SK-N-SH (cell line): ENCODE measurements around the gene RASSF3. TPM values are rescaled to one million over a fixed set of nuclear protein-coding genes. Genes with fewer than 3 reads are reported as not detected.

Experiments
- CTCF ChIA-PET: fragments of 300-600, 350-600 bp; formaldehyde crosslinking; extraction: SDS; loops from one replicate; lab custom pipeline; 2021; lab: Yijun Ruan, JAX
- POLR2A ChIA-PET: fragments of 350-600 bp; sonication (Branson Sonifier 250); formaldehyde crosslinking; extraction: SDS; loops from one replicate; lab custom pipeline; 2020; ENCODE audit warnings: antibody characterized with exemption, inconsistent platforms; lab: Yijun Ruan, JAX
- DNase-seq: peaks from one replicate; pipeline ENCODE4 v3.0.0; 2012
- H2AFZ ChIP-seq: fragments of 200-600 bp; sonication (generic); 2 replicates; pipeline ENCODE4 v1.8.1; 2016; ENCODE audit warnings: antibody characterized with exemption, mild to moderate bottlenecking, low read depth
- H3F3A ChIP-seq: fragments of 200-600 bp; sonication (generic); replicated peaks from 2 replicates; pipeline ENCODE3; 2016; ENCODE audit warnings: antibody characterized with exemption, mild to moderate bottlenecking; ENCODE audit not compliant: insufficient read depth
- H3K27ac ChIP-seq, 2 experiments: fragments of 200-500 bp in 1 of 2; fragments of 200-600 bp in 1 of 2; sonication (Bioruptor generic) in 1 of 2; sonication (generic), shearing (Covaris generic) in 1 of 2; 2 replicates each; pipeline versions ENCODE4 v1.5.1 to v1.6.1; 2014 to 2016; ENCODE audit warnings: low read depth in 2 of 2, inconsistent platforms in 1 of 2, low read length in 1 of 2, mild to moderate bottlenecking in 1 of 2, mixed read lengths in 1 of 2
- H3K27me3 ChIP-seq: fragments of 200-600 bp; sonication (generic), shearing (Covaris generic); 2 replicates; pipeline ENCODE4 v1.6.1; 2016; ENCODE audit warnings: mixed run types; ENCODE audit not compliant: insufficient read depth
- H3K36me3 ChIP-seq, 2 experiments: fragments of 200-500 bp in 1 of 2; fragments of 200-600 bp in 1 of 2; sonication (Bioruptor generic) in 1 of 2; sonication (generic) in 1 of 2; replicated peaks in 1 of 2; 2 replicates each; pipeline versions ENCODE3 to v1.5.1; 2014 to 2016; ENCODE audit warnings: low read length in 1 of 2, mild to moderate bottlenecking in 1 of 2; ENCODE audit not compliant: insufficient read depth in 2 of 2, control insufficient read depth in 1 of 2
- H3K4me1 ChIP-seq, 2 experiments: fragments of 200-500 bp in 1 of 2; fragments of 200-600 bp in 1 of 2; sonication (Bioruptor generic) in 1 of 2; sonication (generic), shearing (Covaris generic) in 1 of 2; 2 replicates each; pipeline versions ENCODE4 v1.5.1 to v1.6.1; 2014 to 2016; ENCODE audit warnings: low read depth in 1 of 2, low read length in 1 of 2, mixed run types in 1 of 2; ENCODE audit not compliant: insufficient read depth in 2 of 2, control insufficient read depth in 1 of 2
- H3K4me2 ChIP-seq: fragments of 200-600 bp; sonication (generic), shearing (Covaris generic); 2 replicates; pipeline ENCODE4 v1.6.1; 2017; ENCODE audit warnings: mixed run types
- H3K4me3 ChIP-seq, 2 experiments: fragments of 200-500 bp in 1 of 2; fragments of 200-600 bp in 1 of 2; sonication (Bioruptor generic) in 1 of 2; sonication (generic), shearing (Covaris generic) in 1 of 2; 2 replicates each; pipeline versions ENCODE4 v1.5.1 to v1.8.1; 2014 to 2016; ENCODE audit warnings: low read depth in 2 of 2, inconsistent platforms in 1 of 2, low read length in 1 of 2, mild to moderate bottlenecking in 1 of 2, mixed read lengths in 1 of 2, moderate library complexity in 1 of 2
- H3K79me2 ChIP-seq: fragments of 200-600 bp; sonication (generic); 2 replicates; pipeline ENCODE4 v1.8.1; 2017; ENCODE audit warnings: mild to moderate bottlenecking; ENCODE audit not compliant: insufficient read depth
- H3K9ac ChIP-seq: fragments of 200-600 bp; sonication (generic); 2 replicates; pipeline ENCODE4 v1.6.1; 2017; ENCODE audit warnings: mixed run types
- H3K9me2 ChIP-seq: fragments of 200-600 bp; sonication (generic); 2 replicates; pipeline ENCODE4 v1.6.1; 2017; ENCODE audit warnings: mixed run types
- H3K9me3 ChIP-seq: fragments of 200-600 bp; sonication (generic); 2 replicates; pipeline ENCODE4 v1.6.1; 2017; ENCODE audit warnings: mixed run types, mild to moderate bottlenecking, moderate library complexity
- H4K20me1 ChIP-seq: fragments of 200-600 bp; sonication (generic); 2 replicates; pipeline ENCODE4 v1.6.1; 2017; ENCODE audit warnings: mild to moderate bottlenecking, mixed run types; ENCODE audit not compliant: insufficient read depth
- FOSL2 ChIP-seq: IDR thresholded peaks from 2 replicates; pipeline ENCODE4 v1.4.0; 2012; ENCODE audit warnings: low read depth, mild to moderate bottlenecking, moderate library complexity, borderline replicate concordance
- GATA2 ChIP-seq: sonication (generic); formaldehyde crosslinking; IDR thresholded peaks from 2 replicates; pipeline ENCODE4 v1.5.0; 2020; ENCODE audit warnings: mild to moderate bottlenecking, missing genetic modification reagents
- JUND ChIP-seq: IDR thresholded peaks from 2 replicates; pipeline ENCODE4 v1.4.0; 2012
- MEF2A ChIP-seq: IDR thresholded peaks from 2 replicates; pipeline ENCODE4 v1.4.0; 2012; ENCODE audit warnings: low read depth, borderline replicate concordance
- MXI1 ChIP-seq: IDR thresholded peaks from 2 replicates; pipeline ENCODE4 v1.6.1; 2012; ENCODE audit warnings: mild to moderate bottlenecking, low read depth, low read length, improper control_type of control experiment
- NFIC ChIP-seq: IDR thresholded peaks from 2 replicates; pipeline ENCODE4 v1.4.0; 2012; ENCODE audit warnings: borderline replicate concordance
- POLR2AphosphoS5 ChIP-seq: IDR thresholded peaks from 2 replicates; pipeline ENCODE4 v1.6.1; 2012; ENCODE audit warnings: low read depth, low read length
- SIN3A ChIP-seq: IDR thresholded peaks from 2 replicates; pipeline ENCODE4 v1.6.1; 2012; ENCODE audit warnings: low read depth, mild to moderate bottlenecking, low read length, moderate library complexity, borderline replicate concordance
- SMC3 ChIP-seq: IDR thresholded peaks from 2 replicates; pipeline ENCODE4 v1.6.1; 2012; ENCODE audit warnings: low read depth, low read length, improper control_type of control experiment
- TAF1 ChIP-seq: IDR thresholded peaks from 2 replicates; pipeline ENCODE4 v1.6.1; 2012; ENCODE audit warnings: low read depth, mild to moderate bottlenecking, low read length, moderate library complexity, borderline replicate concordance
- TEAD4 ChIP-seq: IDR thresholded peaks from 2 replicates; pipeline ENCODE4 v1.4.0; 2012; ENCODE audit warnings: mild to moderate bottlenecking, borderline replicate concordance; ENCODE audit not compliant: insufficient read depth
- WGBS: methylation state at CpG from one replicate; pipeline ENCODE4 v1.1.6; 2017; ENCODE audit warnings: low lambda C conversion rate; 5-methylcytosine and 5-hydroxymethylcytosine counted together
- polyA plus RNA-seq, 3 experiments: library from polyadenylated mRNA; depleted of rRNA; stranded (reverse); fragments of >200 nt; gene quantifications; 2 replicates each; pipeline ENCODE4 v1.2.3, GENCODE V29; 2012
- TF ChIP-seq, protein P1 (sequence below): fragments of 200-600 bp; sonication (generic); IDR thresholded peaks from 2 replicates; pipeline ENCODE4 v1.6.1; 2017; ENCODE audit warnings: antibody characterized with exemption, mild to moderate bottlenecking, moderate library complexity
- TF ChIP-seq, protein P2 (sequence below): IDR thresholded peaks from 2 replicates; pipeline ENCODE4 v1.4.0; 2012; ENCODE audit warnings: low read depth, borderline replicate concordance

The RASSF3 gene
- polyA plus RNA-seq, 1 of the 3 experiments (the other 2 are of a cell fraction), result 11.1 TPM

DNA sequence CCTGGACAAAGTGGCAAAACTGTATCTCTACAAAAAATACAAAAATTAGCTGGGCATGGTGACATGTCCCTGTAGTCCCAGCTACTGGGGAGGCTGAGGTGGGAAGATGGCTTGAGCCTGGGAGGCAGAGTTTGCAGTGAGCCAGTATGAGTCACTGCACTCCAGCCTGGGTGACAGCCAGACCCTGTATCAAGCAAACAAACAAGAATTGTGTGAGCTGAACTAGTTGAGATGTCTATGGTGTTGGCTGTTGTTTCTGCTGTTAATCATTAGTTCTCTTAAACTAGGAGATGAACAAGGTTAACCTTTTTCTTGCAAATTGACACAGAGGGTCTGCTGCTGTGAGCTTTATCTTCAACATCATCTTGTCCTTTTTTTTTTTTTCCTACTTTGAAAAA, 23.6 kb downstream of the RASSF3 start:
- DNase-seq, result no peak
- Histone ChIP-seq H3F3A (no peaks in the 10 kb centered on the region), H3K9me3 (no peaks in the 10 kb centered on the region), H3K9me2 (no peaks in the 10 kb centered on the region), H3K27me3 (no peaks in the 10 kb centered on the region), H3K4me2 (no peak overlapping the region), H3K27ac (no peak overlapping the region), H2AFZ (no peak overlapping the region), H3K4me3 (no peak overlapping the region), H3K79me2 (peaks cover 84% of the 10 kb centered on the region), H3K9ac (no peak overlapping the region), H4K20me1 (no peaks in the 10 kb centered on the region), H3K36me3 (peaks cover 0 to 7% of the 10 kb centered on the region in 2 experiments), H3K4me1 (peaks cover 3 to 6% of the 10 kb centered on the region in 2 experiments; a peak in 2 of 4 replicates)
- ChIA-PET CTCF (interaction anchor here (0.8 kb wide), 1 partner anchor 64 kb away, joined by 3 read pairs; no protein-coding TSS in a partner anchor), POLR2A (interaction anchor here (1.0 kb wide), 1 partner anchor 37 kb away, joined by 3 read pairs; no protein-coding TSS in a partner anchor)
- TF ChIP-seq FOSL2 (peak; percentile 59; the same call in 1 of the 2 replicates), TAF1 (no peak), JUND (peak; percentile 19; the same call in 1 of the 2 replicates), MEF2A (no peak)

DNA sequence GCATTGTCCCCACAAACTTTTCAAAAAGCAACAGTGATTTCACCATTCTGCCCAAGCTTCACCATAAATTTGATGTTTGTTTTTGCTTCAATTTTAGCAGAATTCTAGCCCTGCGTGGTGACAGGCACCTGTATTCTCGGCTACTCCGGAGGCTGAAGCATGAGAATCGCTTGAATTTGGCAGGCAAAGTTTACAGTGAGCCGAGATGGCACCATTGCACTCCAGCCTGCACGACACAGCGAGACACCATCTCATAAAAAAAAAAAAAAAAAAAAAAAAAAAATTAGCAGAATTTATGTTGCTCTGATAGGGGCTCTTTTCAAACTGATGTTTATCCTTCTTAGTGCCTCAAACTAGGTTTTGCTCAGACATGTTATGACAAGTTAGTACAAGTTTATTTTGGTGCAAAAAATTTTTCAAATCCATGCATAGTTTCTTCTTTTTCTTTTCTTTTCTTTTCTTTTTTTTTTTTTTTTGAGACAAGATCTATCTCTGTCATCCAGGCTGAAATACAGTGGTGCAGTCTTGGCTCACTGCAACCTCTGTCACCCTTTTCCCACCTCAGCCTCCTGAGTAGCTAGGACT, 24.3 kb downstream of the RASSF3 start:
- ChIA-PET CTCF (interaction anchor here (0.8 to 1.2 kb wide), 2 partner anchors 10 to 64 kb away, joined by 3 to 4 read pairs; no protein-coding TSS in a partner anchor), POLR2A (interaction anchor here (1.0 kb wide), 1 partner anchor 37 kb away, joined by 3 read pairs; no protein-coding TSS in a partner anchor)
- H3K27ac ChIP-seq, result no peak overlapping the region
- H3K79me2 ChIP-seq, result peaks cover 84% of the 10 kb centered on the region
- H3K9me3 ChIP-seq, result no peaks in the 10 kb centered on the region
- no peak overlapping the region for H3K4me2 ChIP-seq
- TF ChIP-seq, protein P1, sequence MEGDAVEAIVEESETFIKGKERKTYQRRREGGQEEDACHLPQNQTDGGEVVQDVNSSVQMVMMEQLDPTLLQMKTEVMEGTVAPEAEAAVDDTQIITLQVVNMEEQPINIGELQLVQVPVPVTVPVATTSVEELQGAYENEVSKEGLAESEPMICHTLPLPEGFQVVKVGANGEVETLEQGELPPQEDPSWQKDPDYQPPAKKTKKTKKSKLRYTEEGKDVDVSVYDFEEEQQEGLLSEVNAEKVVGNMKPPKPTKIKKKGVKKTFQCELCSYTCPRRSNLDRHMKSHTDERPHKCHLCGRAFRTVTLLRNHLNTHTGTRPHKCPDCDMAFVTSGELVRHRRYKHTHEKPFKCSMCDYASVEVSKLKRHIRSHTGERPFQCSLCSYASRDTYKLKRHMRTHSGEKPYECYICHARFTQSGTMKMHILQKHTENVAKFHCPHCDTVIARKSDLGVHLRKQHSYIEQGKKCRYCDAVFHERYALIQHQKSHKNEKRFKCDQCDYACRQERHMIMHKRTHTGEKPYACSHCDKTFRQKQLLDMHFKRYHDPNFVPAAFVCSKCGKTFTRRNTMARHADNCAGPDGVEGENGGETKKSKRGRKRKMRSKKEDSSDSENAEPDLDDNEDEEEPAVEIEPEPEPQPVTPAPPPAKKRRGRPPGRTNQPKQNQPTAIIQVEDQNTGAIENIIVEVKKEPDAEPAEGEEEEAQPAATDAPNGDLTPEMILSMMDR, result no peak
- TF ChIP-seq NFIC (no peak), SMC3 (no peak)
- WGBS, result 86% methylated on average over 7 of the region's 7 CpGs
- H3K9me2 ChIP-seq, result no peaks in the 10 kb centered on the region
- H4K20me1 ChIP-seq, result no peaks in the 10 kb centered on the region
- H3K27me3 ChIP-seq, result no peaks in the 10 kb centered on the region
- no peak overlapping the region for H3K9ac ChIP-seq
- H3K36me3 ChIP-seq, result peaks cover 0 to 7% of the 10 kb centered on the region in 2 experiments
- H2AFZ ChIP-seq, result no peak overlapping the region
- no peak overlapping the region for H3K4me3 ChIP-seq
- peaks cover 3 to 6% of the 10 kb centered on the region in 2 experiments; a peak in 2 of 4 replicates for H3K4me1 ChIP-seq
- no peaks in the 10 kb centered on the region for H3F3A ChIP-seq
- no peak for DNase-seq

DNA sequence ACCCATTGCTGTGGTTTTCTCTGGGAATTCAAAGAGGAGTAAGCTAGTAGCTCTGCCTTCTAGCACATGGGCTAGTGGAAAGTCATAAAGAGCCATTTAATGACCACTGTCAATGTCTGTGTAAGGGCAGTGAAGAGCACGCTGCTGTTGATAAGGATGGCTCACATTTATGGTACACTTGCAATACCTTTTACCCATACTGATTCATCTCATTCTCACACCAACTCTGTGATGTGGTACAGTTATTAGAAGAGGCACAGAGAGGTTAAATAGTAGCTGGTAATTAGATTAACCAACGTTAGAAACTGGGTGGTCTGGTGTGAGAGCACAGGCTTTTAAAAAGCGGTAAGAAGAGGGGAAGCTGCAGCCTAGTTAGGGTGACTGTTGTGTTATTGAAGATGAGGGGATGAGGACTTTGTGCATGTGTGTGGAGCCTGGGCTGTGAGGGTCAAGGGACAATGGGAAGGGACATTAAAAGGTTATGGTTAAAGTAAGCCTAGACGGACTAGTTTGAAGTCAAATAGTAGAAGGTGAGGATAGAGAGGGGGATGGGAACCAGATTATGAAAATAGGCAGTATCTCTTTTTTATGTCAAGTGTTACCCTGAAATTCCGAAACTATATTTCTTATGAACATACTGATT, 25.2 kb downstream of the RASSF3 start:
- CTCF ChIA-PET, result interaction anchor here (1.2 kb wide), 1 partner anchor 9 kb away, joined by 4 read pairs; no protein-coding TSS in a partner anchor
- Histone ChIP-seq H3K27ac (peak overlapping the region in 1 of 2 experiments; percentile 2; a peak in 1 of 4 replicates), H3K4me2 (no peak overlapping the region), H3K27me3 (no peaks in the 10 kb centered on the region), H3K4me3 (no peak overlapping the region), H2AFZ (no peak overlapping the region), H3K9me3 (no peaks in the 10 kb centered on the region), H3K9ac (no peak overlapping the region), H3K9me2 (no peaks in the 10 kb centered on the region), H3K4me1 (peaks cover 3 to 6% of the 10 kb centered on the region in 2 experiments; a peak in 2 of 4 replicates), H3K79me2 (peaks cover 84% of the 10 kb centered on the region), H3K36me3 (peaks cover 0 to 7% of the 10 kb centered on the region in 2 experiments), H3F3A (no peaks in the 10 kb centered on the region), H4K20me1 (no peaks in the 10 kb centered on the region)
- DNase-seq, result peak; percentile 25
- TF ChIP-seq TEAD4, result no peak
- TF ChIP-seq SIN3A, result no peak
- no peak; the same call in 1 of the 2 replicates for TF ChIP-seq MXI1
- TF ChIP-seq, protein P2, sequence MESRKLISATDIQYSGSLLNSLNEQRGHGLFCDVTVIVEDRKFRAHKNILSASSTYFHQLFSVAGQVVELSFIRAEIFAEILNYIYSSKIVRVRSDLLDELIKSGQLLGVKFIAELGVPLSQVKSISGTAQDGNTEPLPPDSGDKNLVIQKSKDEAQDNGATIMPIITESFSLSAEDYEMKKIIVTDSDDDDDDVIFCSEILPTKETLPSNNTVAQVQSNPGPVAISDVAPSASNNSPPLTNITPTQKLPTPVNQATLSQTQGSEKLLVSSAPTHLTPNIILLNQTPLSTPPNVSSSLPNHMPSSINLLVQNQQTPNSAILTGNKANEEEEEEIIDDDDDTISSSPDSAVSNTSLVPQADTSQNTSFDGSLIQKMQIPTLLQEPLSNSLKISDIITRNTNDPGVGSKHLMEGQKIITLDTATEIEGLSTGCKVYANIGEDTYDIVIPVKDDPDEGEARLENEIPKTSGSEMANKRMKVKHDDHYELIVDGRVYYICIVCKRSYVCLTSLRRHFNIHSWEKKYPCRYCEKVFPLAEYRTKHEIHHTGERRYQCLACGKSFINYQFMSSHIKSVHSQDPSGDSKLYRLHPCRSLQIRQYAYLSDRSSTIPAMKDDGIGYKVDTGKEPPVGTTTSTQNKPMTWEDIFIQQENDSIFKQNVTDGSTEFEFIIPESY, result no peak
- no peak for TF ChIP-seq FOSL2
- no peak for TF ChIP-seq POLR2AphosphoS5
- TF ChIP-seq GATA2 (CRISPR knock-in tag), result 0 out of 2 replicates have a peak, but pooled peaks have one; percentile 4
- POLR2A ChIA-PET, result no interaction called here
- 73% methylated on average over 5 of the region's 5 CpGs for WGBS
